Stimulated activated CD8-positive, alpha-beta memory T cell treated with anti-CD3 and anti-CD28 coated beads, Interleukin-12 subunit alpha, Interleukin-12 subunit beta, amount 100 ng/mL, for 4 hours (primary cell): ENCODE measurements around the gene CACNG4.

ENCODE experiments used
- DNase-seq: peaks from one replicate; pipeline ENCODE4 v3.0.0-alpha.2; 2020; ENCODE audit warnings: low read depth

The CACNG4 gene

DNA sequence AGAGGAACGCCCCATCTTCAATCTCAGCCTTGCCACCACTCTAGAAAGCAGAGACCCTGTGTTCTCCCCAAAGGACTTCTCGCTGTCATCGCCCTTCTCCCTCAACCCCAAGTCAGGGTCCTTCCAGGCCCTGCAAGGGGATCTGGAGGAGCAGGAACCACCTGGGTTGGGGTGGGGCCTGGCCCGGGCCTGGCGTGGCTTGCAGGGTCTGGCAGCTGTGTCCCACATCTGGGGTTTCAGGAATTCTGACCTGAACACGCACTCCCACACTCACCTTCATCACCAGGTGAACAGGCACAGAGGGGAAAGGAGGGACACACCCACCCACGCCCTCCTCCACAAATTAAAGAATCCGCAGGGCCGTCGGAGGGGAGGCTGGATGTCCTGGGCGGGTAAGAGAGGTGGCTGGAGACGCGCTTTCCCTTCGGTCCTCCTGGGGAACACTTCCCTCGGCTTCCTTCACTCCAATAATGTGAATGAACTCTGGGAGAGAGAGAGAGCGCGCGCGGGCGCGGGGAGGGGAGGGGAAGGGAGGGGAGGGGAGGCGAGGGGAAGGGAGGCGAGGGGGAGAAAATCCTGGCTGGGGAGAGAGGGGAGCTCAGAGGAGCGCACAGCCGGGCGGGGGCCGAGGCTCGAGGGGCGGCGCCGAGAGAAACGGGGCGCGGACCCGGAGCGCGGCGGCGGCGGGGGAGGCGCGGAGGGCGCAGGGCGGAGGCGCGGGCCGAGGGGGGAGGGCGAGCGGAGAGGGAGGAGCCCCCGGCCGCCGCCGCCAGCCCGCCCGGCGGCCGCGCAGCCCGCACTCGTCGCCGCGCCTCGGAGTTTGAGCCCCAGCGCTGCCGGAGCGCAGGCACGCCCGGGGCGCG is at the start of gene CACNG4:
Gene CACNG4 (plus strand): TSS at position 799 of the 863 bp plus-strand sequence. CDS start 205 bp downstream, outside the sequence.
- no peak for DNase-seq

DNA sequence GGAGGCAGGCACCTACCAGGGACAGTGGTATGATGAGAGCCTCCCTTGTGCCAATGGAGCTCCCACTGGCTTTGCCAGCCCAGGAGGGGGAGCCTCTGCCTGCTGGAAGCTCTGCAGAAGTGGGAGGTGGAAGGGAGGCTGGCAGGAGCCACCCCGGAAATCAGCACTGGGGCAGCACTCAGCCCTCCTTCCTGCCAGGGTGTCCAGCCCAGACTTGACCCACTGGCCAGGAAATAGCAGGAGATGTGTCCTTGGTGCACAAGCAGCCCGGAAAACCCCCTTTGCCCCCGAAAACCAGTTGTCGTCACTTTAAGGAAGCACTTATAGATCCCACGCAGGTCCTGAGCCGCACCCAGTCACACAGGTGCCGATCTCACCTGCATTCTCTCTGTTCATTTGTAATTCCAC is 49.3 kb upstream of the CACNG4 start:
- no peak for DNase-seq

DNA sequence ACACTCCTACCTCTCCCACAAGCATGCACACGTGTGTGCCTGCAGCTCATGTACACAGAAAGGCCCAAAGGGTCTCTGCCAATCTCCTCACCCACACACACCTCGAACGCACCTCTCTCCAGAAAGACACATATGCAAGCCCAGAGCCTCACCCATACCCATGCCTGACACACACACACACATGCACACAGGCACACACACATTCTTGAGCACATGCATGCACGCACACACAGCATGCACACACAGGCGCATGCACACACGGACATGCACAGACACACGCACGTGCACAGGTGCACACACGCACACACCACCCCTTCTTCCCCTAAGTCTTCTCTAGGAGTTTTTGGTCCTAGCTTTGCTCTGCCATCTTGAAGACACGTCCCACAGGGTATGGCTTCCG is 48.7 kb upstream of the CACNG4 start:
- DNase-seq, result no peak

DNA sequence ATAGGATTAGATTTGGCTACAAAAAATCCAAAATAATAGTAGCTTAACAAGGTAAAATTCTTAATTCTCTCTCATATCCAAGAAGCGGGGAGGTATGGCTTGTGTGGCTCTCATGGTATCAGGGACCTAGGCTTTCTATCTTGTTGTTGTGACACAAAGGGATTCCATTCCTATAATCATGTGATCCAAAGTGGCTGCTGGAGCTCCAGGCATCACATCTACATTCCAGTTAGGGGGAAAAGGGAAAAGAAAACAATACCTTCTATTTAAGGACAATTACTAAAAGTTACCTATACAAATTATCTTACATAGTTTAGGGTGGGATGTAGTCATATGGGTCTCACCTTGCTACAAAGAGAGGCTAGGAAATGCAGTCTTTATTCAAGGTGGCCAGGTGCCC is 47.6 kb upstream of the CACNG4 start:
- no peak for DNase-seq

DNA sequence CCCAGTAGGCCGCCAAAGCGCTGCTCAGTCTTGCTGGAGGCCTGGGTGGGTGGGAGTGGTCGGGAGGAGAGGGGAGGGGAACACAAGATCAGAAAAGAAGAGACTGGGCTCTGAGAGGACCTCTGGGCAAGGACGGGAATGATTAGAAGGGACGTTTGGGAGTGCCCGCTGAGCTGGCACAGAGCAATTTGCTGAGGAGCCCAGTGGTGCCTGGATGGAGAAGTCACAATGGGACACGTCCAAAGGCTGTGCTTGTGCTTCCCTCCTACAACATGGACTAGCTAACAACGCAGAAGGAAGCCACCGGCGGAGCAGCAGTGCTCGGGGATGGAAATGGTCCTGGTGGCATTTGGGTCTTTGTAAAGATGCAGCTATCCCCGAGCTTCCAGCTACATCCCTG is 45.6 kb upstream of the CACNG4 start:
- DNase-seq, result no peak

DNA sequence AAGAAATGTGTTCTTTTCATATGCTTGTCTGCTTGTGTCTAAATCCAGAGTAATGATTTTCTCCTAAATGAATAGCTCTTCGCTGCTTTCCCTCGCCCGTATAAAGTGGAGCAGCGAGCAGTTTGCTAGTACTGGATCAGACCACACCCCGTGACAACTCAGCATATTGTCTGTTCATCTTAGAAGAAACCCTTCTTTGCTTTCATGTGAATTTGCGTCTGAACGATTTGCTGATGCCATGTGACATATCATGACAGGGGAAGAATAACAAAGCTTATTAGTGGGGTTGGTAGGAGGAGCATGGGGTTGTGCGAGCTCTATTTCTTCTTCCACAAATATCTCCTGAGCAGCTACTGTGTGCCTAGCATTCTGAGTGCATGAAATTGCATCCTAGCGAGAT is 44.1 kb upstream of the CACNG4 start:
- DNase-seq, result no peak

DNA sequence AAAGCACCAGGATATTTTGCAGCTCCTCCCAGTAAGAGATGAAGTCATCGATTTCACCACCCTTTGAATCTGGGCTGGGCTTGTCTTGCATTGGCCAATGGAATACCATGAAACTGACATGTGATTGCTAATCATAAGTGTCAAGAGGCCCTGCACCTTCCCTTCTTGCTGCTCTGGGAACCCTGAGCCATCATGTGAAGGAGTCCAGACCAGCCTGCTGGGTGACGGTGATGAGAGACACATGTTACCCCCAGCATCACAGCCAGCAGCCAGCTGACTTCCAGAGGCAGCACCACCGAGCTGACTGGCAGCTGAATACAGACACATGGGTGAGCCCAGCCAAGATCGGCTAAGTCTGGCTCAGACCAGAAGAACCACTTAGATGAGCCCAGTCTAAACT is 43.6 kb upstream of the CACNG4 start:
- DNase-seq, result no peak

DNA sequence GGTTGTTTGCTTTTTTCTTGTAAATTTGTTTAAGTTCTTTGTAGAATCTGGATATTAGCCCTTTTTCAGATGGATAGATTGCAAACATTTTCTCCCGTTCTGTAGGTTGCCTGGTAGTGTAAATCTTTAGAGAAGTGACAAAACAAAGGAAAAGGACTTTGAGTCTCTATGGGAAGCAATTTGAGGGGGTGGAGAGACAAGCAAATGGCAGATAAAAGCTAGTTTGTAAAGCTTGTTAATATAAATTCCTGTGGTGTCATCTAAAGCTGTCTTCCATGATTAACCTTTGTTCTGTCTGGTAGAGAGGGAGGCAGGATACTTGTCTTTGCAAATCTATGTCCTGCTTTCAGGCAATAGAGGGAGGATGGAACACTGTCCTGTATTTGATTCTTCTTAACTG is 40.6 kb upstream of the CACNG4 start:
- DNase-seq, result no peak

DNA sequence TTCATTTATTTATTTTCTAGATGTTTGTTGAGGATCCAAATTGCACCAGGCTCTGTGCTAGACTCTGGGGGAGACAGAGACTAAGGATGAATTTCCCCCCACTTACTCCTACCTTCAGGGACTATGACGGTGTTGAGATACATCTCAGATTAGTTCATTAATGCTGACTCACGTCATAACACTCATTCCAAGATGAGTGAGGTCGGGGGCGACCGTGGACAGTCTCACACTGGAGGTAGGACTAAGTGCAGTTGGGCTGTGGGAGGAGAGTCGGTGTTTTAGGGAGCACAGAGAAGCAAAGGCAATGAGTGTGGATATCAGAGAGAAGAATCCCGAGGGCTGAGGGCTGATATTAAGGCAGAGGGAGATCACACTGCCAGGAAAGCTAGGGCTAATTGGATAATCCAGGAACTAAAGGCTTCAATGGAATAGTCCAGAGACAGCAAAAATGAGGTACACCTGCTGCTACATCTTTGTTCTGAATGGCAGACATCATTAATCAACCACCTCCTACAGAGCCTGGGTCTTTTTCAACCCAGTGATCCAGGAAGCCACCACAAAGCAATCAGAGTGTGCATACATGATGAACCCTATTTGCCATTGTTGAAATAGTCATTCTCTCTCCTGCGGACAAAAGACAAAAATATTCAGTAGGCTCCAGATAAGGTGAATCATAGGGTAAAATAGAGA is 38.6 kb upstream of the CACNG4 start:
- DNase-seq, result no peak

DNA sequence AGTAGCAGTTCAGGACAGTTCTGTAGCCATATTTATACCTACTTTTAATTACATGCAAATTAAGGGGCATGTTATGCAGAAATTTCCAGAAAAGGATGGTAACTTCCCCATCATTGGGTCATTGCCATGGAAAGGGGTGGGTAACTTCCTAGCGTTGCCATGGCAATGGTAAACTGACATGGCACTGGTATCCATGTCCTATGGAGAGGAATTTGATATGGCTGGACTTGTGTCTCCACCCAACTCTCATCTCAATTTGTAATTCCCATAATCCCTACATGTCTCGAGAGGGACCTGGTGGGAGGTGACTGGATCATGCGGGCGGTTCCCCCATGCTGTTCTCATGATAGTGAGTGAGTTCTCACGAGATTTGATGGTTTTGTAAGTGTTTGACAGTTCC is 35.6 kb upstream of the CACNG4 start:
- DNase-seq, result no peak

DNA sequence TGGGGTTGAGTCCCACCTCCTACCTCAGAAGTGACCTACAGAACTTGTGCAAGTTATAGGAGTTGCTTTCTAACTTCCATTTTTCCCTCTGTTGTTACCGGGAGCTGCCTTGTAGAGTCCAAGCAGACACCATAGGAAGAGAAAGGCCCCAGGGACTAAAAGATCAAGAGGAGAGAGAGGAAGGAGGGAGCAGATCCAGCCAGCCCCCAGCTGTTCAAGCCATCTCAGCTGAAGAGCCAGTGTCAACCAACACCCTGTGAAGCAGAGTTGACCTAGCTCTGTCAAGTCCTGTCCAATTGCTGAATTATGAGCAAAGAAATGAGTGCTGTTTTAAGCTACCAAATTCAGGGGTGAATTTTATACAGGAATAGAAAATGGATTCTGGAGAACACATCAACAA is 34.9 kb upstream of the CACNG4 start:
- no peak for DNase-seq

DNA sequence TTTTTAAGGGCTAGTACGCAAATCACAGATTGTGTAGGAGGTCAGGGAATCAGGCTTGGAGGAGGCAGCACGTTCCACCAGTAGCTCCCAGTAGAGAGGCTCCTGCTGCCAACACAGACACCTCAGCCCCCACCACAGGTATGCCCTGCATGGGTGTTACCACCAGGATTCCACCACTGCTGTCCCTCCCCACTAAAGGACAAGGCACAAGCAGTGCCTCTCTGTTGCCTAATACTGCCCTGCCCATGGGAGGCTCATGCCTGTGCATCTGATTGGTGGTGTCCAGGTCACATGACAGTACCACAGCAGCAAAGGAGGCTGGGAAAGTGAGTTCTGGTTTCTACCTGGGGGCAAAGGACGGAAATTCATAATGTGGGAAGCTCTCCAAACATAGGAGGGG is 33.6 kb upstream of the CACNG4 start:
- DNase-seq, result no peak

DNA sequence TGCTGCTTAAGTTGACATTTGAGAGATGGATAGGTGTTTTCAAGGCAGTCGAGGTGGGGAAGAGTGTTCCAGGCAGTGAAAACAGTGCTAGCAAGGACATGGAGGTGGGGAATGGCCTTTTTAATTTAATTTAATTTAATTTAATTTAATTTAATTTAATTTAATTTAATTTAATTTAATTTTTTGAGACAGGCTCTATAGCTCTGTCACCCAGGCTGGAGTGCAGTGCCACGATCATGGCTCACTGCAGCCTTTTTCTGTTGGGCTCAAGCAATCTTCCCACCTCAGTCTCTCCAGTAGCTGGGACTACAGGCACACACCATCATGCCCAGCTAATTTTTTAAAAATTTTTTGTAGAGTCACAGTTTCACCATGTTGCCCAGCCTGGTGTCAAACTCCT is 32.2 kb upstream of the CACNG4 start:
- no peak for DNase-seq

DNA sequence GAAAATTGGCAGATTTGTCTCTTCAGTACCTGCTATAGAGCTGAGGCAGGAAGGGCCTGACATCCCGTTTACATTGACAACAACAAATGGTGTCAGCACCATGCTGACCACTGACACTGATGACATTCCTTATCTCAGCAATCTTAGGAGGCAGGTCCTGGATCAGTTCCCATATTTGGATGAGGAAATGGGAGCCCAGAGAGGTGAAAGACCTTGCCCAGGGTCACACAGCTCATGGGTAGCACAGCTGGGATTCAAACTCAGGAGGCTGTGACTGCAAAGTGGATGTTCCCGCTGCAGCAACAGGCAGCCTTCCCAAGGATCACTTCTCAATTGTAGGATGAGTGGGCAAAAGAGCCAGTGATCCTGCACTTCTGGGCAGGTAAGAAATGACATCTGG is 30.5 kb upstream of the CACNG4 start:
- DNase-seq, result no peak

DNA sequence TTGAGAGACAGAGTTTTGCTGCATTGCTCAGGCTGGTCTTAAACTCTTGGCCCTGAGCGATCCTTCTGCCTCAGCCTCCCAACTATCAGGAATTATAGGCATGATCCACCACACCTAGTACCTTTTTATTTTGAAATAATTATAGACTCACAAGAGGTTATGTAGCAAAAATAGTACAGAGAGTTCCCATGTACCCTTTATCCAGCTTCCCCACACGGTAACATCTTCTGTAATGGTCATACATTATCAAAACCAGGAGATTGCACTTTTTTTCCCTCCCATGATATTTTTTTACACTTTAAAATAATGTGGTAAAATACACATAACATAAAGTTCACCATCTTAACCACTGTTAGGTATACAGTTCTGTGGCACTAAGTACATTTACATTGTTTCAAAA is 28.8 kb upstream of the CACNG4 start:
- no peak for DNase-seq

DNA sequence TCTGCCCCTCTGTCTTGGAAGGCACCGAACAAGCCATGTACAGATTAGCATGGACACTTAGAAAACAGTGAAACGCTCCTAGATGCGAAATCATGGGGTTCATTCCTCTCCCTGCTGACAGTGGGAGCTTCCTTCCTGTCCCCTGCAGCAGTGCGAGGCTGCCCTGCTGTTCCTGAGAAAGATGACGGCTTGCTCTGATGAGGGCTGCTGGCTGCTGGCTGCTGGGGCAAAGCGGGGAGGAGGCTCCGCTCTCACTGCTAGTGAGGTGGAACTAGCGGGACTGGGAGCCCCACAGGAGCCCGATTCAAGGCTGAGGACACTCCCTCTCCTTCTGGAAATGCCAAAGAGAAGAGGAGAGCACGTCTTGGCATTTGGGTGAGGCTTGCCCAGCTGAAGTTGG is 25.9 kb upstream of the CACNG4 start:
- DNase-seq, result no peak

DNA sequence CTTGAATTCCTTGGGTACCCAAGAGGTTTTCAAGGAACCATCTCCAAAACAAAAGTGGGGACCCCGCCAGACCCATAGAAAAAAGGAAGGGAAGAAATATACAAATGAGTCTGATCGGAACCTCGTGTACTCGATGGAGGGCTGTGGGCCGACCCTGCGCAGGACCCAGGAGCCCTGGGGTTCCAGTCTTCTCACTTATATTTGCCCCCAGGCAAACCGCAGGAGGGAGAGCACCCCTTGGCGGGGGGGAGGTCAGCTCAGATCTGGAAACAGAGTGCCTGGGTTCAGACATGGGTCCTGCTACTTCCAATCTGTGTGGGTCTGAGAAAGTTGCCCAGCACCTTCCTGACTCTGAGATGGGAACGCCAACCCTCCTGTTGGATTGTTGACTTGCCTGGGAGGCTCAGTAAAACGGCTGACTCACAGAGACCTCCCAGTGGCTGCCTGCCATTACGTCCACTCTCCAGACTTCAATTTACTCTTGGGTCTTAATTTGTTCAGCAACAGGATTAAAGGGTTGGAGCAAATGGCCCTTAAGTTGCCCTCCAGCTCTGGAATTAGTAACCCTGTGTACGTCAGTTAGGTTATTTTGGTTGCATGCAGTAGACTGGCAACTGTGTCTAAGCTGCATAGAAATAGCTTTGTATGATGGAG is 24.9 kb upstream of the CACNG4 start:
- DNase-seq, result no peak

DNA sequence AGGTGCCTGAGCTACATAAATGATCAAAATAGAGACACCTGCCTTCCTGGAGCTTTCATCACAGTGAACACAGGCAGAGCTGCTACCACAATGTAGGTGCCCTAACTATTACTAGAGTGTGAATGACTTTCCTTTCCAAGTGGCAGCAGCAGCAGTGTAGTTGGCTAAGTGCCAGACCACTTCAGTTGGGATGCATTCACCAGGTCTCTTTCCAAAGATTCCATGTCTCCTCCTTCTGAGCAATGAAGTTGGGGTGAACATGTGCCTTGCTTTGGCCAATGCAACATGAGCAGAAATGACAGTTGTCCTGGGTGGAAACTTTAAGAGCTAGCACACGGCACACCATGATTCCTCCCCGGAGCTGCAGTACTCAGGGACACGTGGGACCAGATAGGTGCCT is 23.3 kb upstream of the CACNG4 start:
- DNase-seq, result no peak

DNA sequence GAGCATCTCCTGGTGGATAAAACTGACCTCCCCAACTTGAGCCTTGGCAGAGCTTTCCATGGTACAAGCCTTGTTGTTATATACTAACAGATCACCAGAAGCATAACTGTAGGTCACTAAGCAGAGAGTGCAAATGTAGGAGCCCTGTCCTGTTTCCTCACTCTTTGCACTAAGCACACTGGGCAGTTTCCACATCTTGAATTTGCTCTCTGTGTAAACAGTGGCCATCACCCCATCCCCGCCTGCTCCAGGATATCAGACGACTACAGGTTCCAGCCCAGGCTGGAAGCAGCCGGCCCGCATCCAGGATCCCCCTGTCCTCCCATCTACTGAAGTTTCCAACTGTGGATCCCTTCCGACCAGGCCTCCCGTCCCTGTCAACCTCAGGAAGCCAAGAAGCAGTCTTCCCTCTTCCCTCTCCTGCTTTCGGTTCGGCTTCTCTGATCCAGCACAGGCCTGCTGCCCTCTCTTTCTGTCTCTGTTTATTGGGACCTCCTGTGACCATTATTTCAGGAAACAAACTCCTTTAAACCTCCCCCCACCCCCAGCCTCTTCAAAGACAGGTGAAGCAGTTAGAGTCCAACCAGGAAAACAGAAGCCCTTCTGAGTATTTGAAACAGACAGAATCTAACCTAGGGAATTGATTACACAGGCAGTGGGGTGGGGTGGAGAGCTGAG is 22.6 kb upstream of the CACNG4 start:
- no peak for DNase-seq

DNA sequence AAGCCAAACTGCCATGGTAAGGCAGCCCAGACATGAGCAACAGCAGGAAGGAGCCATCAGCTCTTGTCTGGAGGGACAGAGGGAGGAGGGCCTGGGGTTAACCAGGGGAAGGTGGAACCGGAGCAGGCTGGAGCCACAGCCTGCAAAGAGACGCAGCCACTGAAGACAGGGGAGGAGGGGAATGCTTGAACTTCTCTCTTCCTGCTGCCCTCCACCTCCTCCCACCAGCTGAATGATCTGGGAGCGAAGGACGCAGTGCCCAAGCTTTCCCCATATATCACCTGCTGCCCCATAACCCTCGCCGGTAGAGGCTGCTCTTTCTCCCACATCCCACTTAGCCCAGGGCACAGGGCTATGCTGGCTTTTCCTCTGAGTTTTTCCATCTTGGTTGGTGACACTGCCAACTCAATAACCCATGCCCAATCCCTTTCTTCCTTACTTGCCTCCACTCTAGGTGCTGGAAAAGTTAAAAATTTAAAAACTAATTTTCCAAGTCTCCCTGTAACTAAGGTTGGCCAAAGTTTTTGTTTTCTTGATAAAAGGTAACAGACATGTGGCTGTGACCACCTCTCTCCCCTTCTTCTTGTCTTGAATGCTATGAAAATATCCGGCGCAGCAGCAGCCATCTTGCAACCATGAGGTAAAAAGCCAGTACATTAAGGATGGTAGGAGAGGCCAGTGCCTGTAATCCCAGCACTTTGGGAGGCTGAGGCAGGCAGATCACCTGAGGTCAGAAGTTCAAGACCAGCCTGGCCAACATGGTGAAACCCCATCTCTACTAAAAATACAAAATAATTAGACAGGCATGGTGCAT is 21.8 kb upstream of the CACNG4 start:
- no peak for DNase-seq

DNA sequence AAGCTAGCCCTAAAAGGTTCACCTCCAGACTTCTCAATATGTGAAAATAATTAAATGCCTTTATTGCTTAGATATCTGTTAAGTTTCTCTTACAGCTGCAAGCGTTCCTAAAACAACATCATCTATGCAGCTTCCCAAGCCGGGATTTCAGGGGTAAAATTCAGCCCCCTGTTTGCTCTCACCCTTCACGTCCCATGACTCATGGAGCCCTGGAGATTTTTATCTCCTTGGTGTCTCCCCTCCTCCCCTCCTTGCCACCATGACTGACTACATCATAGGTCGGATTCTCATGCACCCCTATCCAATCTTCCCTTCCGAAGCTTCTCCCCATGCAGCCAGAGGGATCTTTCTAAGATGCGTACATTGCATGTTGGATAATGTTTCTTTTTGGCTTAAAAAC is 21.0 kb upstream of the CACNG4 start:
- DNase-seq, result no peak
